CD1c-positive myeloid dendritic cell (primary cell): Measurements from ENCODE around the gene AQP3.
A peak's percentile ranks its signal among the peaks of the same experiment; 100 is the strongest.
"Not testable (repeated sequence)": the region's sequence is repeated elsewhere in the genome, so short reads cannot be mapped to it uniquely, and the experiment has no call there.

Source experiments
- DNase-seq: peaks from one replicate; pipeline ENCODE4 v3.0.0-alpha.2; 2016; ENCODE audit errors: extremely low spot score

AQP3 gene

GRCh38 chr9:33442125-33442524 is 5.3 kb downstream of the AQP3 start:
- no peak for DNase-seq

GRCh38 chr9:33440609-33441008 is 6.8 kb downstream of the AQP3 start:
- DNase-seq: no peak

GRCh38 chr9:33440204-33440603 is 7.2 kb downstream of the AQP3 start:
- DNase-seq: no peak

- DNase-seq: no peak
Observed at GRCh38 chr9:33439731-33440130, 7.7 kb downstream of the AQP3 start.

GRCh38 chr9:33438926-33439680 is 8.3 kb downstream of the AQP3 start:
- DNase-seq: no peak

GRCh38 chr9:33437898-33438297 is 9.5 kb downstream of the AQP3 start:
- DNase-seq: peak; percentile 56

GRCh38 chr9:33437205-33437604 is 10.2 kb downstream of the AQP3 start:
- peak; percentile 24 for DNase-seq

- no peak for DNase-seq
Observed at GRCh38 chr9:33436445-33436844, 10.9 kb downstream of the AQP3 start.

GRCh38 chr9:33435821-33436277 is 11.5 kb downstream of the AQP3 start:
- no peak for DNase-seq

GRCh38 chr9:33434317-33435105 is 12.9 kb downstream of the AQP3 start:
- no peak for DNase-seq

GRCh38 chr9:33433871-33434270 is 13.5 kb downstream of the AQP3 start:
- DNase-seq: no peak

GRCh38 chr9:33431420-33431819 is 16.0 kb downstream of the AQP3 start:
- no peak for DNase-seq

GRCh38 chr9:33430942-33431341 is 16.5 kb downstream of the AQP3 start:
- DNase-seq: no peak

- DNase-seq: peak; percentile 8
Observed at GRCh38 chr9:33429256-33429985, 18.0 kb downstream of the AQP3 start.

- no peak for DNase-seq
Observed at GRCh38 chr9:33426843-33427293, 20.5 kb downstream of the AQP3 start.

- DNase-seq: no peak
Observed at GRCh38 chr9:33425128-33425533, 22.3 kb downstream of the AQP3 start.

GRCh38 chr9:33424492-33424891 is 22.9 kb downstream of the AQP3 start:
- DNase-seq: not testable (repeated sequence)

GRCh38 chr9:33424043-33424442 is 23.4 kb downstream of the AQP3 start:
- DNase-seq: not testable (repeated sequence)

GRCh38 chr9:33419708-33420303 is 27.6 kb downstream of the AQP3 start:
- DNase-seq: no peak

GRCh38 chr9:33418090-33418489 is 29.3 kb downstream of the AQP3 start:
- no peak for DNase-seq

- no peak for DNase-seq
Observed at GRCh38 chr9:33416996-33417395, 30.4 kb downstream of the AQP3 start.

GRCh38 chr9:33415501-33416038 is 31.8 kb downstream of the AQP3 start:
- DNase-seq: peak; percentile 70
